Fibroblast of the aortic adventitia (primary cell): ENCODE data around the gene OPCML. TPM values are rescaled to one million over a fixed set of nuclear protein-coding genes. Genes with fewer than 3 reads are reported as not detected.

Experiments used
- DNase-seq: peaks from one replicate; pipeline ENCODE4 v3.0.0-alpha.2; 2010; ENCODE audit warnings: low read depth
- H3K4me3 ChIP-seq: 2 replicates; pipeline ENCODE4 v1.5.1; 2011; ENCODE audit warnings: low read depth, mild to moderate bottlenecking, control low read depth, low read length, moderate library complexity
- CTCF ChIP-seq: IDR thresholded peaks from 2 replicates; pipeline ENCODE4 v1.5.1; 2011; ENCODE audit warnings: mild to moderate bottlenecking, low read length, control low read depth, inconsistent platforms; ENCODE audit not compliant: insufficient read depth
- total RNA-seq: library from RNA; depleted of rRNA; stranded (reverse); fragments of >200 nt; gene quantifications from 2 replicates; pipeline ENCODE4 v1.2.3, GENCODE V29; 2012; ENCODE audit warnings: low replicate concordance

OPCML gene
- total RNA-seq, 1 donor = 0.18 TPM

GRCh38 chr11:132943357-132943705, 589.0 kb downstream of the OPCML start:
- peak; percentile 0 for DNase-seq
- H3K4me3 ChIP-seq = no peak overlapping the region
- TF ChIP-seq CTCF = no peak

GRCh38 chr11:132942611-132943356, 589.5 kb downstream of the OPCML start:
- no peak overlapping the region for H3K4me3 ChIP-seq
- no peak for TF ChIP-seq CTCF
- DNase-seq = no peak

DNA sequence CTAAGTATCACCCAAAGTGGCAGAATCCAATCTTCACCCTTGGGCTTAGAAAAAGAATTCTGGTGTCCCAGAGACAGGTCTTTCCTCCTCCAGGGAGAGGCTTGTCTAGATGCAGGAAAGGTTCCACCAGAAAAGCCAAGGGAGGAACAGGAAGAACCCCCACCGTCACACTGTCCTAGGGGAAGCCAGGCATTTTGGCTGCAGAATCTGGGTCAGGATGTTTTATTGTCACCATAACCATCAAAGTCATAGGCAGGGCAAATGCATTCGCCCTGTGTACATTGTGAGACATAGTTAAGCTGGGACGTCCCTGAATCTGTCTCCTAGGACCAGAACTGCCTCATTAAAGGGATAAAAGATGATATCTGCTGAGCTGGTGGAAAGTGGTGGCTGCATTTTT, 590.5 kb downstream of the OPCML start:
- no peak overlapping the region for H3K4me3 ChIP-seq
- TF ChIP-seq CTCF = no peak

DNA sequence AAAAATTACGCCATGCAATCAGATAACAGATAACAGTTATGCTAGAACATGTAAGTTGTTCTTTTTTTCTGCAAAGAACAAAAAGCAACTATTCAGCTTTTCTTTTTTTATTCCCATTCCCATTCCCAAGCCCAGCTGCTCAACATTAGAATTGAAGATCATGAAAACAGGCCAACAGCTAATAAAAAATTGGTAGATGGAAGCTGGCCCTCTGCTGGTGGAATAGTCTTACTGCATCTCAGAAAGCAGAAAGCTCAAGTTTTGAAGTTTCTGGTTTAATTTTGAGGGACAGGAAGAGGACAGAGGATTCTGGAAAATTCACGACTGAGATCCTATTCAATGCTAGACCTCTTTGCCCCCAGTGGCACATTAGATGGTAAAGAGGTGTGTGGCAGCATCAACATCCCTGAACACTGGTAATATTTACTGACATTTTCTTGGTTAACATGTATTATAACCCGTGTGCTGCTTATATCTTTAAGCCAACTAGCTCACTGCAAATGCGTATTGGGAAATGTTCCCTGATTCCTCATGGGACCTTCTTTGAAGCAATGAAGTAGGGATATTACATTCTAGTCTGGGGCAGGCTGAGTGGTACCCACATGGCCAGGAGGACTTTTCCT, 591.2 kb downstream of the OPCML start:
- H3K4me3 ChIP-seq = no peak overlapping the region
- DNase-seq = peak; percentile 42
- TF ChIP-seq CTCF = peak; percentile 86

More for the DNA sequence above, 590.5 kb downstream of the OPCML start:
- no peak for DNase-seq

DNA sequence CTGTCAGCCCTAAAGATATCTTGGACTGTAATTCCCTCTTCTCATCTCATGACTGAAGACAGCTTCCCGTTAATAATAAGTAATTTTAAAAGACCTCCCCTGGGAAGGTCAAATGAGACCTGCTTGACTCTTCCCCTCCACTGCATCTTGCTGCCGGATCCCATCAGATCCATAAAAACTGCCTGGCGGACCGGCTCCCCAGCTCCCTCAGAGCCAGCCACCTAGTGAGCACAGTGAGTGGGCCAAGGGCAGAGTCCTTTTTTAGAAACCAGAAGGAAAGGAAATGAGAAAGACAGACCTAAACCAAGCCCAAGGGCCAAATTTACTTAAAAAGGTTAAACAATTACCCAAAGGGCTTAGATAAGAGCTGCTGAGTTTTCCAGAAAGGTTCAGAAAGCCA, 595.3 kb downstream of the OPCML start:
- DNase-seq = no peak
- no peak overlapping the region for H3K4me3 ChIP-seq
- TF ChIP-seq CTCF = no peak

- no peak for DNase-seq
- no peak for TF ChIP-seq CTCF
- no peak overlapping the region for H3K4me3 ChIP-seq
Observed at GRCh38 chr11:132935383-132935782, 596.9 kb downstream of the OPCML start.
